Measurements from ENCODE around the gene MAGI1. TPM values are rescaled to one million over a fixed set of nuclear protein-coding genes. Genes with fewer than 3 reads are reported as not detected.
"Not testable (repeated sequence)": the region's sequence is repeated elsewhere in the genome, so short reads cannot be mapped to it uniquely, and the experiment has no call there.

MAGI1 gene
- total RNA-seq, 1 donor from 2014 or later = 28.3 TPM

DNA sequence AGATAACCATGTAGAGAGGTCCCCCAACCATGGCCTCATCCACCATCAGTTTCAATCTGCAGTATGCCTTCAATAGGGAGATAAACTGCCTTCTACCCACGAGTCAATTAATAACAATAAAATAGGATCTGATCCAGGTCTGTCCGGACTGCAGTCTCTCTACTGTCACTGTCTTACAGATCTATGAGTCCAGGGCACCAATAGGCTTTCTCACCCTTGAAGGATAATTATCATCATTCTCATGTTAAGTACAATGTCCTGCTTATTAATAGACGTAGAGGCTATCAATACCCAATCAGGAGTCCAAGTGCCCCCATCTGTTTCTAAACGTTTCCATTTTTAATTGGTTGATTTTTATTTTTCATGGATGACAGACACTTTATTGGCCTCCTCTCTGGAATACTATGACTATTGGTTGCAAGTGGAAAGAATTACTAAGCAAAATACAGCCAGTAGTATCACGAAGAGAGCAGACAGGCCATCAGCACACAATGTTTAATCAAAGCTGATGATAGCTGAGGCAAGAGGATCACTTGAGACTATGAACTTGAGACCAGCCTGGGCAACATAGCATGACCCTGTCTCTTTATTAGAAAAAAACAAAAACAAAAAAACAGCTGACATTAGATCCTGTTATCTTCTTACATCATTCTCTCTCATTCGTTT is 480.7 kb downstream of the MAGI1 start:
- ATAC-seq (no peak), DNase-seq (ENCODE audit: low spot score) (no peak)

DNA sequence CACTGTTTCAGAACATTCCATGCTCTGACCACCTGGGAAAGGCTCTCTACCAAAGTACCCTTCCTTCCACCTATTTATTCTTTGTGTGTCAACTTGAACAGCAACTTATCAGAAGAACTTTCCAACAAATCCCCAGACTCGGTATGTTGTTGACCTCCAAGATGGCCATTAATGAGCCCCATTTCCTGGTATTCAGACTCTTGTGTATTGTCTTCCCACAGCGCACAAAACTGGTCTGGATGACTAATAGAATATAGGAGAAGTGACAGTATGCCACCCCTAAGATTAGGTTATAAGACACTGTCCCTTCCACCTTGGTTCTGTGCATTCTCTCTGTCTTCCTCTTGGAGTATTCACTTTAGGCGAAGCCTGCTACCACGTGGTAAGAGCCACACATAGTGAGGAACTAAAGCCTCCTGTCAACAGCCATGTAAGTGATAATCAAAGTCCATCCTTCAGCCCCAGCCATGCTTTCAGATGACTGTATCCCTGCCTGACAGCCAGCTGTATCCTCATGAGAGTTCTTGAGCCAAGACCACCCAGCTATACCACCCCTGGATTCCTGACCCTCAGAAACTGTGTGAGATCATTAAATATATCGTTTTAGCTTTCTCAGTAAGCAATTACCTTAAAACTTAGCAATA is 481.7 kb downstream of the MAGI1 start:
- ATAC-seq = no peak
- DNase-seq (ENCODE audit: low spot score) = no peak

DNA sequence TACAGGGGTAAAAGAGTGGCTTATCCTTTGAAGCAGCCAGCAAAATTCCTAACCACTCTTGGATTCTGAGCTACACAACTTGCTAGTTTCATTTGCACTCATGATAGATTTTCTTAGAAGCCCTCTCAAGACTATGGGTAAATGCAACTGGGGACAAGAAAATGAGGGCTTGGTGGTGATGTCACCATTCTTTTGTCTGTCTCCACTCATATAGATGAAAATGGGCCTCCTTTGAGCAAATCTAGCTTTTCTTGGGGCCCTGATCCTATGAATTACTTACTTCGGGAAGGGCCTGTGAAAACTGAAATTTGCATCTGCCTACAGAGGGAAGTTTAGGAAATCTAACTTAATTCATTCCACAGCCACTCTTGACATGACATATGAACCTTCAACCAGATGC is 486.3 kb downstream of the MAGI1 start:
- no peak for ATAC-seq
- DNase-seq (ENCODE audit: low spot score) = no peak

DNA sequence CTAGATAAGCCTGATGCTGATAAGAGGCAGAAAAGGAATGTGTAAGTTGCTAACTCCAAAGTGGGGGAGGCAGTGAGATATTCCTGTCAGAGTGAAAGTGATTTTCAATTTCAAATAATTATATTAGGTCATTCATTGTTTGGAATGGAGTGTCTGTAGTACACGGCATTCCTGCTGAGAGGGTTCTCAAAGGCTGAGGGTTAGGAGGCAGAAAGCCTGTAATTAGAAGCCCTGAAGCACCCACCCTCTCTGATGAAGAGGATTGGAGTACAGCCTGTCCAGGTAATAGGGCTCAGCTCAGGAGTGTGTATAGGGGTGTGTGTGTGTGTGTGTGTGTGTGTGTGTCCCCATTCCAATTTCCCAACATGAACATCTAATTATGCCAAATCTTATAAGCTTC is 486.8 kb downstream of the MAGI1 start:
- no peak for ATAC-seq
- DNase-seq (ENCODE audit: low spot score) = no peak

DNA sequence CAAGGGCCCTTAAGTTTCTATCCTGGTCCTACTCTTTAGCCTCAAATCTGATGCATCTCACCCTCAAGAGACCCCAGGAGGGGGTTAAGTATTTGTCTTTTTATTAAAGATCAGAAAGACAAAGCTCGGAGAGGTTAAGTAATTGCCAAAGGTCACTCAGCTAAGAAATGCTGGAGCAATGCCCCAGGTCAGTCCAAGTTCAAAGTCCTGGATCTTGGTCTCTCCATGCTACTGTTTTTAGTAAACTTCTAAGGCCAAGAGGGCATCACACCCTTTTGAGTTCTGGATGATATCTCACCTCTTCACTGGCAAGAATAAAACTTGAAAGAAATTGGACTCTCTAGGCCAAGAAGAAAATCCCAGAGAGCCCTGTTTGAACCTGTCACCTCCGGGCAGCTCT is 488.6 kb downstream of the MAGI1 start:
- ATAC-seq = peak; percentile 70
- DNase-seq (ENCODE audit: low spot score) = peak; percentile 73

DNA sequence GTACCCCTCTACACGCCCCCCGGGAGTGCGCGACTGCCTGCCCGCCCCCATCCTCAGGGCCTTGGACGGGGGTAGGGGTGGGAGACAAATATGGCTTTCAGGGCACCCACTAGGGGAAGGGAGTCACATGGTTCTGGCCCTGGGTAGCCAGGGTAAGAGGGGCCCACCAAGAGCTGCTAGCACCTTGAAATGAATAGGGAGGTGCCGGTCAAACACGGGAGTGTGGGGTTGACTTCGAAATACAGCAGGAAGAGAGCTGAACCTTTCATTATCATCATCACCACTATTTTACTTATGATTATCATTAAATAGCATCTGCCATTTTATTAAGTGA is 489.1 kb downstream of the MAGI1 start:
- ATAC-seq (no peak), DNase-seq (ENCODE audit: low spot score) (no peak)

DNA sequence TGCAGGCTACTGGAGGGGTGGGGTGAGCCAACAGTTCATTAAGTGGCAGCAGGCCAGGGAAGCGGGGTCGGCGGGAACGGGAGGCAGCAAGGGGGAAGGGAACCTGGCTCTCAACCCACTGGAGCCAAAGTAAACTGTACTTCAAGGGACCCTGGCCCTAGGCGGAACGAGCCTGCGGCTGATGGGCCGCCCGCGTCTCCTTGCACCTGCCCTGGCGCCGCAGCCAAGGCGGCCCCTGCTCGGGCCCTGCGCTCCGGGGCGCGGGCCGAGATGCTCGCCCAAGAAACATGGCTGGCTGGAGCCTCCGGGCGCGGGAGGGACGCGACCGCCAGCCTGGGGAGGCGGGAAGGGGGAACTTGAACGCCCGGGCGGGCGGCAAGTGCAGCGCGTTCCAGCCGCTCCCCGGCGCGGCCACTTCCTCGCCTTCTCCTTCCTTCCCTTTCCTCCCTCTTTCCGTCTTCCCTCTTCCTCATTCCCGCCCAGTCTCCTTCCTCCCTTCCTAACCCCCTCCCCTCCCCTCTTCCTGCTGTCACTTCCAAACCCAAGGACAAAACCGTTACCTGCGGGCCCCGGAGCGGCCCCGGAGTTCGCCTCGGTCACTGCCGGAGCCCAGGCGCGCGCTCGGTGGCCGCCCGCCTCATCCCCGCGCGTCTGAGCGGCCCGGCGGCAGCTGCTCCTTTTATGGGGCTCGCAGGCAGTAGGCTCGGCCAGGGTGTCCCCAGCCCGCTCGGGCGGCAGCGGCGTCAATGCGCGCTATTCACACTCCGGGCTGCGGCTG is 489.7 kb downstream of the MAGI1 start:
- DNase-seq (ENCODE audit: low spot score) (no peak), ATAC-seq (peak; percentile 77)

DNA sequence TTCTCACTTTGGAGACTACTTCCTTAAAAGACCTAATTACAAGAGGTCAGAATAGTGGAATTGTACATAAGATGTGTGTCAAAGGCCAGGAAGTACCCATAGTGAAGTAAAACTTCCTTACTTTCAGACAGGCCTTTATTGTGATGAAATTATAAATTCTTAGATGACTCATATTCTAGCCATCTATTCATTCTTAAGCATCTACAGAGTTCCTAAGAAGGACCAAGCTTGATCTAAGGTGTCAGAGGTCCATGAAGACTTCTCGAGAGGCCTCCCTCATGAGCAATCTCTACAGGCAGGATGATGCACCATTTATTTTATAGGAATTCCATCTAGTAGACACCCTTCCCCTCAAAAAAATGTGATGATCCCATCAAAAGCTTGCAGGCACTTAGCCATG is 493.3 kb downstream of the MAGI1 start:
- no peak for DNase-seq (ENCODE audit: low spot score)
- ATAC-seq = no peak

DNA sequence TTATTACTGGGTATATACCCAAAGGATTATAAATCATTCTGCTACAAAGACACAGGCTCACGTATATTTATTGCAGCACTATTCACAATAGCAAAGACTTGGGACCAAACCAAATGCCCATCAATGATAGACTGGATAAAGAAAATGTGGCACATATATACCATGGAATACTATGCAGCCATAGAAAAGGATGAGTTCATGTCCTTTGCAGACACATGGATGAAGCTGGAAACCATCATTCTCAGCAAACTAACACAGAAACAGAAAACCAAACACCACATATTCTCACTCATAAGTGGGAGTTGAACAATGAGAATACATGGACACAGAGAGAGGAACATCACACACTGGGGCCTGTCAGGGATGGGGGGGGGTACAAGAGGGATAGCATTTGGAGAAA is 495.3 kb downstream of the MAGI1 start:
- DNase-seq (ENCODE audit: low spot score); ATAC-seq: not testable (repeated sequence)

DNA sequence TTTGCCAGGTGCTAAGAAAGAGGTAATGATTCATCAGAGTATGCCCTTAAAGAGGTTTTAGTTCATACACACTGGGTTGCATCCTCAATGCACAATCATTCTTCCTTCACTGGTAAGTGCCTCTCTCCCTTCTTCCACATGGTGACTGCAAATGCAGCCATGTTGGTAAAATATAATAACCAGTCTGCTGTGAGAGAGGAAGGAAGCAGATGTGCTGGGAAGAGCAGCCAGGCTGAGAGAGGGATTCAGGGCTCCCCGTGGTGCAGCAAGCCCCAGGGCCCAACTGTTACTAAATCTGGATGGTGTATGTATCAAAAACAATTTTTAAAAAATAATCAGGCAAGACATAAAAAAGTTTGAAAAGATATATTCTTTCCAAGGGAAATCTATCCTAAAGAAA is 498.1 kb downstream of the MAGI1 start:
- ATAC-seq (no peak), DNase-seq (ENCODE audit: low spot score) (no peak)

DNA sequence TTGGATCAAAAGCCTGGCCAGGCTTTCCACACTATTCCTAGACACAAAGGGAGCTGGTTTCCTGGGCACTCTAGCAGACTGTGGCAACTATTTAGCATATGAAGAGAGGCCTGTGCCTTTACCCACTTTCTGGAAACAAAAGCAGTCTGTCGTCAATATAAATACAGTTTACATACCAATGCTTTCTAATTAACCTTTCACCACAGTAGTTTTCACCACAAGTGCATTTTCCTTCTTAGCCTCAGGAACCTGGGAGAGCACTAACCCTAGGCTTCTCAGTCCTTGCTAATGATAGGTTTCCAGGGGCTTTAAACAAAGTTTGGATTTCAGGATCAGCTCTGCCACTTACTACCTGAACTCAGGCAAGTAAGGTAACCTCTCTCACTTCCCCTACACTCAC is 499.1 kb downstream of the MAGI1 start:
- DNase-seq (ENCODE audit: low spot score) (no peak), ATAC-seq (no peak)

DNA sequence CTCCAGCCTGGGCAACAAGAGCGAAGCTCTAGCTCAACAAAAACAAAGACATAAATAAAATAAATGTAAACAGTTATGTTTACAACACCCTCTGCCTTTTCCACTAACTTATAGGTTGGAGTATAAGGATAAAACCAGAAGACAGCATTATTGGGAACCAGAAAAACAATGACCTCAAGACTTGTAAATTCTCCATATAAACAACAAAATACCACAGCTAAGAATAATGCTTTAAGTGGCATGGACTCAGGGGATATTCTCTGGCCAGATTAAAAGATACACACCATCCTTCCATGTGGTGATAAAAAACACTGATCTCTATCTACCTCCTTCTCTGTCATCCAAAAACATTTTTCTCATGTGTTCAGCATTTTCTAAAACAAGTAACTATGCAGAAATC is 500.6 kb downstream of the MAGI1 start:
- no peak for DNase-seq (ENCODE audit: low spot score)
- no peak for ATAC-seq

DNA sequence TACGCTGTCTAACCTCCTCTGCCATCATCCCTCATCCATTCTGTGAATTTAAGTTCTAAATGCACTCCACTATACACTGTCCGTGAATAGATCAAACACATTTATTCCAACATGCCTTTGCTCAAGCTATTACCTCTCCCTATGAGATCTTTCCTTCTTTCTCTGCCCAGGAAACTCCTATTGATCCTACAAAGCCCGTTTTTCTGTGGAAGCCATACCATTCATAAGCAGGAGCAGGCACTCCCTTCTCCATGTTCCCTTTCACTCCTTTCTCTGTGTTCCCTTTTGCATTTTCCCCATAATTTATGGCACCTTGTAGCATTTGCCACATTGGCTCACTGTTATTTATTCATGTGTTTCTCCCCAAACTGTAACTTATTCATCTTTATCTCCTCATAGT is 501.6 kb downstream of the MAGI1 start:
- no peak for DNase-seq (ENCODE audit: low spot score)
- no peak for ATAC-seq

DNA sequence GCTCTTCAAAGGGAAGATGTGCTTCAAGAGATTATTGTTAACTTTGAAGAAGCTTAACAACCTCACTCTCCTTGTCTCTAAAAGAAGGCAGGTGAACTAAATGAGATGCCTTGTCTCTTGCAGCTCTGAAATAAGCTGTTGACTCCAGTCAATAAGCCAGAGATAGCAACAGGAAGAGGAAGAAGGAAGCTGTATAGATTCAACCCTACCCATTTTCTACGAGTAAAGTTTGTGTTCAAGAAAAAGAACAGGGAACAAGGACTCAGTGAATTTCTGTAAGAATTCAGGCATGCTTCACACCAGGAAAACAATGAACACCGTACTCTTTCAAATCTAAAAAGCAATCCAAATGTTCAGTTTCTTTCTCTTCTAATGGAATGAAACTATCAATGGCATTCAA is 503.5 kb downstream of the MAGI1 start:
- no peak for DNase-seq (ENCODE audit: low spot score)
- ATAC-seq = no peak

DNA sequence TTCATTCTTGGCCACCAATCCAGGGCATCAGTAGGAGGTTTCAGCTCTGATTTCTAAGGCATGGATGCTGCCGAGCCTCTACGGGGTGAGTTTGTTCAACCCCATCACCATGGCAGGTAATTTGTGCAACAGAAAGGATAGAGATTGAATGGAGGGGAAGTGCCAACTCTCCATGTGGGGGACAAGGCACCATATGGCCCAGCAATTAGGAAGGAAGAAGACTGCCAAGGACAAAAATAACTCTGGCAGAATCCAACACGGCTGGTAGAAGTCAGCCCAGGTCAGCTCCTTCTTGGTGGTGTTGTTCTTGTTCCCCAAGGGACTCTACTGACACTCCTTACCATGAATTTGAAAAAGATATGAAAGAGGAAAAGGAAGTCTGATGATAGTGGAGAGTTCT is 503.9 kb downstream of the MAGI1 start:
- DNase-seq (ENCODE audit: low spot score) (no peak), ATAC-seq (no peak)

DNA sequence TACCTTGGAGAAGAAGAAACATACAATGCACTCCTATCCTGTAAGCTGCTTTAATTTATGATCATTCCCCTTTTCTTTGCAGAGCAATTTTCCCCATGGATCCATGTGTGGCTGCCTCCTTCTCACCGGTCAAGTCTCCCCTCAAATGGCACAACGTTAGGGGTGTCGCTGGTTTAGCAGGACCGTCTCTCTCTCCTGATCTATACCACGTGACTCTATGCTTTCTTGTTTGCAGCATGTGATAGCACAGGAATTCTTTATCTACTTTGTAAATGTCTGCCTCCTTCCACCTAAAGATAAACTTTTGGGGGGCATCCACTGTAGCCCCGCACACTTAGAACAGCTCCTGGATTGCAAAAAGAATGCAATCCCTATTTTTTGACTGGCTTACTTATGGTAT is 506.0 kb downstream of the MAGI1 start:
- ATAC-seq (no peak), DNase-seq (ENCODE audit: low spot score) (no peak)

DNA sequence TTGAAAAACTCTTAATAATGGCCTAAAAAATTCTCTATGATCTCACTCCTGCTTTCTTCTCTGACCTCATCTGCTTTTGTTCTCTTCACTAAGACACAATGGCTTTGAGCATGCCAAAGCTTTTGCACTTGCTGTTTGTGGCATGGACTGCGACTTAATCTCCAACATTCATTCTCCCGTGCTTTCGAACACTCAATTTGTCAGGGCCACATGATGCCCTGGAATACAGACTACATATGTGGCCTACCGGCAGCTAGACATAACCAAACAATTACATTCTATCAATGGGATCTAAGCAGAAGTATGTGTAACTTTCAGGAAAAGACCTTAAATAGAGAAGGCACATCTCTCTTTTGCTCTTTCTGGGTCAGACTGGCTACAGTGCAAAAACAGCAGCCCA is 506.5 kb downstream of the MAGI1 start:
- ATAC-seq = no peak
- no peak for DNase-seq (ENCODE audit: low spot score)

DNA sequence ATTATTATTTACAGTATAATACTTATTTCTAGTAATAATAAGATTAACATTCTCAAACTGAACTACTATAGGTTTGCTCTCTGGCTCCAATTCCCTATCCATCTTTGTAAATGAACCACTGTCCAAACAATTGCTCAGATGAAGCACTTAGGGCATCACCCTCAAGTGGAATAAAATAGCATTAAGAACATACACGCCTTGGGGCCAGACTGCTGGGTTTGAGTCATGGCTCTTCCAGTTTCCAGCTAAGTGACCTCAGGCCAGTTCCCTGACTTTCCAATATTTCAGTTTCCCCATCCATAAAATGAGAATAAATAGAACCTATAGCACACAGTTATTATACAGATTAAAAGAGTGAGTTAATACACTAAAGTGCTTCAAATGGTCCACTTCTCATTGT is 507.2 kb downstream of the MAGI1 start:
- ATAC-seq = no peak
- no peak for DNase-seq (ENCODE audit: low spot score)

DNA sequence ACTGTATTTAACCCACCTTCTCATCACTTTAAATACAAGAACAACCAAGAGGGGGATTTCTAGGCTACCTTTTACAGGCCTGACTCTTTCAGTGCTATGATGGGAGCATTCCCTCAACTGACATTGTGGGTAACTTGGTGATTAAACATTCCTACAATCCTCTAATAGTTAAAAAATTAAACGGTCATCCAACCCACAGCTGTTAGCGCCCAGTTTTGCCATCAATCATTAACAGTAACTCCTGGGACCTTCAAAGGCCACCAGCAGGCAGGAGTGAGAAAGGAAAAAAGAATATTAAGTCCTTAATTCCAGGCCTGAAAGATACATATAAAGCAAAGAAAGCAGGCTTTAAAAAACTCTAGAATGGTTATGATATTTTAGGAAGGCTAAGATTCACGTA is 512.1 kb downstream of the MAGI1 start:
- DNase-seq (ENCODE audit: low spot score) = no peak
- no peak for ATAC-seq

DNA sequence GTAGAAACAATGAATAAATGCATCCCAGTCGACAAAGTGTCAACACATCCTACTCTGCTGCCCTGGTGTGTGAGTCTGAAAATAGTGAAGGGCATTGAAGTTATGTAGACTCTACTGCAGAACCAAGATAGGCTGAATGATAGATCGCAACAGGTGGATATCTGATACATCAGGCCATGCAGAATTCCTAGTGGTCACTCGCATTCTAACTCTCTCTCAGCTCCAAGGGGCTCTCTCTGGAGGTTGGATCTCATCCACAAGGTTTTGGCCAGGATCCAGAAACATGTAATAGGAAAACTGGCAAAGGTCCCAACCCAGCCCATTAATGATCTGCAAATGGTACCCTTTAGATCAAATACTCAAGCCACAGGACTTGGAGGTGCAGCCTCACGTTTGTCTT is 514.1 kb downstream of the MAGI1 start:
- no peak for ATAC-seq
- no peak for DNase-seq (ENCODE audit: low spot score)

DNA sequence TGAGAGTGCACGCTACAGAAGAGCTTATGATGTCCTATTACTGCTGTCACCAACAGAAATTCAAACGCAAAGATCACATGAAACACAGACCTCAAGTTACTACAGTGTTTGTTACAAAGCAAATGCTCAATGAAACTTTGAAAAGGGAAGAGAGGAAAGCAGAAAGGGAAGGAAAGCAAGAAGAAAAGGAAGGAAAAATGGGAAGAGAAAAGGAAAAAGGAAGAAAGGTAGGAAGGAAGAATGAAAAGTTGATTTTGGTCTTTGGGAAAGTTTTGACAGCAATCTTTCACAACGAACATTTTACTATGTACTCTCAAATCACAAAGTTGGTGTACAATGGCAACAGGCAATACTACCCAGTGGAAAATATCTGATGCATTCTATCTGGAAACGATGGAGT is 514.8 kb downstream of the MAGI1 start:
- ATAC-seq = no peak
- no peak for DNase-seq (ENCODE audit: low spot score)

DNA sequence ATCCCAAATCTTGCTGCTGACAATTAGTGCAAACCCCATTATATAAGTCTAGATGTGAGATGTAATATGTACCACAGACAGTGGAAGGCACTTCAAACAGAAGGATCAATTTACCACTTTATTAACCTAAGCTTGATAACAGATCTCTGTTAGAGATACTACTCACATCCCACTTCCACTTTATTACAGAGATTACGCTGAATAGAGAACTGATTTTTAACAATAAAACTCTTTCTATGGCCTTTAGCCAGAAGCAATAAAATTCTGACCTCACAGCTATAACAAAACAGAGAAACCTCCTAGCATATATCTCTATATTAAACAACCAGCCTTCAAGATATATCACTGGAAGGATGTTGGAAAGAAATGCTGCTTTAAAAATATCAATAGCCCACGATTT is 517.7 kb downstream of the MAGI1 start:
- ATAC-seq = no peak
- DNase-seq (ENCODE audit: low spot score) = no peak
